SH-SY5Y (cell line): ENCODE results near the gene KDM3A.

Experiments used
- GATA2 ChIP-seq: IDR thresholded peaks from 2 replicates; pipeline ENCODE4 v1.6.1; 2011; ENCODE audit warnings: mild to moderate bottlenecking, low read depth, low read length
- GATA3 ChIP-seq: IDR thresholded peaks from 2 replicates; pipeline ENCODE4 v1.6.1; 2011; ENCODE audit warnings: low read depth, mild to moderate bottlenecking, low read length, moderate library complexity

DNA sequence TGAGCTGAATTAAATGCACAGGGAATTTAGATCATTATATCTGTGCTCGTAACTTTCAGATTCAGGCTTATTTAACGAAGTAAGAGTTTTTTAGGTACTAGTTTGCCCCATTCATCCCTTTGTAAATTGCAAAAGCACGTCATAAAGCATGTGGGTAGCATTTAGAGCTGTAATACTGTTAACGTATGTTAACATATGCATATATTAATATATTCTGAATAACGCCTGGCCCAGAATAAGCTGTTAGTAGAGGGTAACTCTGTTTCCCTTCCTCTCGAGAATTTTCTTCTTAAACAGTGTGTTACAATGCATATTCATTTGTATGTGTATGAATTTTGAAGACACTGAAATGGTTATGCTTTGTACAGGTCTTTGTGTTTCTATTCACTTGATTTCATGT is 30.5 kb downstream of the KDM3A start:
- no peak for TF ChIP-seq GATA2
- TF ChIP-seq GATA3, result no peak
